HEK293 (cell line): ENCODE data around the gene KLHDC4.

ENCODE experiments used
- CTCF ChIP-seq: fragments of 450-650 bp; formaldehyde crosslinking; IDR thresholded peaks from 2 replicates; pipeline ENCODE4 v1.5.1; 2016; ENCODE audit warnings: missing biosample characterization, missing genetic modification characterization
- MYNN ChIP-seq: fragments of 450-650 bp; formaldehyde crosslinking; IDR thresholded peaks from 2 replicates; pipeline ENCODE4 v1.5.1; 2016; ENCODE audit warnings: missing biosample characterization, missing genetic modification characterization, borderline replicate concordance
- TCF7L2 ChIP-seq: IDR thresholded peaks from 2 replicates; pipeline ENCODE4 v1.6.1; 2011; ENCODE audit warnings: low read depth, mild to moderate bottlenecking, inconsistent platforms, low read length, moderate library complexity, borderline replicate concordance
- YY1 ChIP-seq: fragments of 450-650 bp; formaldehyde crosslinking; IDR thresholded peaks from 2 replicates; pipeline ENCODE4 v1.5.1; 2018; ENCODE audit warnings: missing biosample characterization, missing genetic modification characterization
- ZNF148 ChIP-seq: fragments of 450-650 bp; formaldehyde crosslinking; IDR thresholded peaks from 2 replicates; pipeline ENCODE4 v1.5.0; 2017; ENCODE audit warnings: missing biosample characterization, missing genetic modification characterization, borderline replicate concordance
- ZNF292 ChIP-seq: fragments of 450-650 bp; formaldehyde crosslinking; IDR thresholded peaks from 2 replicates; pipeline ENCODE4 v1.5.1; 2016; ENCODE audit warnings: low read depth, missing biosample characterization, missing genetic modification characterization, borderline replicate concordance
- ZNF548 ChIP-seq: fragments of 450-650 bp; formaldehyde crosslinking; IDR thresholded peaks from 2 replicates; pipeline ENCODE4 v1.5.1; 2016; ENCODE audit warnings: missing biosample characterization, missing genetic modification characterization

GRCh38 chr16:87803385-87803784, 37.6 kb upstream of the KLHDC4 start:
- TF ChIP-seq YY1 (tag by site-specific recombination) (no peak), TCF7L2 (no peak), CTCF (tag by site-specific recombination) (no peak), MYNN (no peak), ZNF148 (tag by site-specific recombination) (no peak), ZNF292 (no peak), ZNF548 (tag by site-specific recombination) (no peak)
